Astrocyte of the cerebellum (primary cell): Measurements from ENCODE around the gene GLOD4.

ENCODE experiments used
- DNase-seq: peaks from one replicate; pipeline ENCODE4 v3.0.0-alpha.2; 2011; ENCODE audit warnings: low read depth
- H3K4me3 ChIP-seq: 2 replicates; pipeline ENCODE4 v1.5.1; 2011; ENCODE audit warnings: mild to moderate bottlenecking, low read depth, low read length, moderate library complexity
- CTCF ChIP-seq: IDR thresholded peaks from 2 replicates; pipeline ENCODE4 v1.5.1; 2012; ENCODE audit warnings: low read length, low read depth, moderate library complexity, mild to moderate bottlenecking; ENCODE audit errors: missing control alignments
- in situ Hi-C: cut with HindIII; loops from 2 replicates; pipeline ENCODE4 v1.10.0; 2017; ENCODE audit warnings: low sequenced_read_pairs

The GLOD4 gene

GRCh38 chr17:802901-803881 is 21.1 kb upstream of the GLOD4 start:
- no peak for TF ChIP-seq CTCF
- H3K4me3 ChIP-seq: no peak overlapping the region
- in situ Hi-C loops: no loop called here
- no peak for DNase-seq

- DNase-seq: no peak
- H3K4me3 ChIP-seq: no peak overlapping the region
- TF ChIP-seq CTCF: no peak
- in situ Hi-C loops: no loop called here
Observed at GRCh38 chr17:802481-802880, 20.4 kb upstream of the GLOD4 start.

GRCh38 chr17:801660-802059 is 19.6 kb upstream of the GLOD4 start:
- in situ Hi-C loops: no loop called here
- no peak overlapping the region for H3K4me3 ChIP-seq
- DNase-seq: peak; percentile 19
- TF ChIP-seq CTCF: no peak

GRCh38 chr17:800446-801242 is 18.6 kb upstream of the GLOD4 start:
- H3K4me3 ChIP-seq: no peak overlapping the region
- in situ Hi-C loops: no loop called here
- no peak for TF ChIP-seq CTCF
- no peak for DNase-seq

GRCh38 chr17:799261-799660 is 17.2 kb upstream of the GLOD4 start:
- no peak for TF ChIP-seq CTCF
- in situ Hi-C loops: loop anchor here (5.0 to 25.0 kb wide), 2 partner anchors 73 to 188 kb away; partner anchors contain the start of genes NXN and TIMM22
- no peak for DNase-seq

GRCh38 chr17:798246-798645 is 16.2 kb upstream of the GLOD4 start:
- no peak for DNase-seq
- H3K4me3 ChIP-seq: no peak overlapping the region
- in situ Hi-C loops: loop anchor here (5.0 to 25.0 kb wide), 2 partner anchors 74 to 189 kb away; partner anchors contain the start of genes NXN and TIMM22
- TF ChIP-seq CTCF: no peak

More at GRCh38 chr17:799261-799660, 17.2 kb upstream of the GLOD4 start:
- no peak overlapping the region for H3K4me3 ChIP-seq
